GM12892 (cell line): Measurements from ENCODE around the gene IL36G.

ENCODE experiments used
- POLR2A ChIP-seq: IDR thresholded peaks from 2 replicates; pipeline ENCODE4 v1.6.1; 2011; ENCODE audit warnings: low read depth, low read length, control low read depth
- TAF1 ChIP-seq: IDR thresholded peaks from 2 replicates; pipeline ENCODE4 v1.6.1; 2011; ENCODE audit warnings: low read depth, mild to moderate bottlenecking, control low read depth, low read length, borderline replicate concordance

GRCh38 chr2:112946086-112946485 is 31.7 kb upstream of the IL36G start:
- TF ChIP-seq POLR2A (no peak), TAF1 (no peak)
